Fibroblast of the aortic adventitia (primary cell): ENCODE measurements around the gene NSUN4. TPM values are rescaled to one million over a fixed set of nuclear protein-coding genes. Genes with fewer than 3 reads are reported as not detected.
"Not testable (repeated sequence)": the region's sequence is repeated elsewhere in the genome, so short reads cannot be mapped to it uniquely, and the experiment has no call there.

Experiments
- DNase-seq: peaks from one replicate; pipeline ENCODE4 v3.0.0-alpha.2; 2010; ENCODE audit warnings: low read depth
- H3K4me3 ChIP-seq: 2 replicates; pipeline ENCODE4 v1.5.1; 2011; ENCODE audit warnings: low read depth, mild to moderate bottlenecking, control low read depth, low read length, moderate library complexity
- CTCF ChIP-seq: IDR thresholded peaks from 2 replicates; pipeline ENCODE4 v1.5.1; 2011; ENCODE audit warnings: mild to moderate bottlenecking, low read length, control low read depth, inconsistent platforms; ENCODE audit not compliant: insufficient read depth
- total RNA-seq: library from RNA; depleted of rRNA; stranded (reverse); fragments of >200 nt; gene quantifications from 2 replicates; pipeline ENCODE4 v1.2.3, GENCODE V29; 2012; ENCODE audit warnings: low replicate concordance

Gene NSUN4
- total RNA-seq, 1 donor: 15.9 TPM

DNA sequence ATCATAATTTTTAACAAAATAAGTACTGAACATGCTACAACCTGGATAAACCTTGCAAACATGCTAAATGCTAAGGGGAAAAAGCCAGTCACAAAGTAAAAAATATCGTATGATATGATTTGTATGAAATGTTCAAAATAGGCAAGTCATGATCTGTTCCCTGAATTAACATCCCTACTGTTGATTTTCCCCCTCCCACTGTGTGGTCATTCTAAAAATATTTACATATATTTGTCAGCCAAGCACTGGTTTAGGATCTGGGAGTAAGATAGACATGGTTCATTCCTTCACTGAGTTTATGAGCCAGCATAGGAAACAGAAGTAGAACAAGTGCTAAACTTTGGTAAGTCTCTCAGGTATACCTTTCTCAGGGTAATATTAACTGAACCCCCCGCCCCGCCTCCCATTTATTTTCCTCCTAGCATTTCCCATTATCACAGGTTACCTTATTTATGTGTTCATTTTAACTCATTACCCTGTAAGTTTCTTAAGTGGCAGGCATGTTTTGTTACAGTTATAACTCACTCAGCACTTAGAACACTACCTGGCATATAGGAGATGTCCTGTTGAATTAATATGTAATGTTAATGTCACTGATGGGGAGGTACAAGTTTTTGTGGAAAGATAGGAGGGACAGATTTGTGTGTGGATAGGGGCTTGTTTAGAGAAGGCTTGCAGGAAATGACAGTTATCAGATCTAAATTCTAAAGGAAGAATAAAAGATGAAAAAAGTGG lies 24.8 kb upstream of the NSUN4 start:
- no peak for TF ChIP-seq CTCF
- no peak overlapping the region for H3K4me3 ChIP-seq
- peak; percentile 7 for DNase-seq

DNA sequence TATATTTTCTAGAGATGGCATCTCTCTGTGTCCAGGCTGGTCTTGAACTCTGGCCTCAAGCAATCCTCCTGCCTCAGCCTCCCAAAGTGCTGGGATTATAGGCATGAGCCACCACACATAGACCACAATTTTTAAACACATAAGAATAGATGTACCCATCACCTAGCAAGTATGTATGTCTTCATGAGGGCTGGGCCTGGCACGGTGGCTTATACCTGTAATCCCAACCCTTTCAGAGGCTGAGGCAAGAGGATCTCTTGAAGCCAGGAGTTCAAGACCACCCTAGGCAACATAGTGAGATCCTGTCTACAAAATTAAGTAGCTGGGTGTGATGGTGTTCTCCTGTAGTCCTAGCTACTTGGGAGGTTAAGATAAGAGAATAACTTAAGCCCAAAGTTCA lies 23.3 kb upstream of the NSUN4 start:
- TF ChIP-seq CTCF: no peak
- no peak overlapping the region for H3K4me3 ChIP-seq
- no peak for DNase-seq

DNA sequence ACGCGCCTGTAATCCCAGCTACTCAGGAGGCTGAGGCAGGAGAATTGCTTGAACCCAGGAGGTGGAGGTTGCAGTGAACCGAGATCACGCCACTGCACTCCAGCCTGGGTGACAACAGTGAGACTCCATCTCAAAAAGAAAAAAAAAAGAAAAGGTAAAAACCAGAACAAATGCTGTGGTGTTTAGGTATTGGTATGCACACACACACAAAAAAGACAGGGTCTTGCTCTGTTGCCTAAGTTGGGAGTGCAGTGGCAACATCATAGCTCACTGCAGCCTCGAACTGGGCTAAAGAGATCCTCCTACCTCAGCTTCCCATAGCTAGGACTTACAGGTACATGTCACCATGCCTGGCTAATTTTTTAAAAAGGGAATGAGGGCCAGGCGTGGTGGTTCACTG lies 21.3 kb upstream of the NSUN4 start:
- DNase-seq, H3K4me3 ChIP-seq: not testable (repeated sequence)

DNA sequence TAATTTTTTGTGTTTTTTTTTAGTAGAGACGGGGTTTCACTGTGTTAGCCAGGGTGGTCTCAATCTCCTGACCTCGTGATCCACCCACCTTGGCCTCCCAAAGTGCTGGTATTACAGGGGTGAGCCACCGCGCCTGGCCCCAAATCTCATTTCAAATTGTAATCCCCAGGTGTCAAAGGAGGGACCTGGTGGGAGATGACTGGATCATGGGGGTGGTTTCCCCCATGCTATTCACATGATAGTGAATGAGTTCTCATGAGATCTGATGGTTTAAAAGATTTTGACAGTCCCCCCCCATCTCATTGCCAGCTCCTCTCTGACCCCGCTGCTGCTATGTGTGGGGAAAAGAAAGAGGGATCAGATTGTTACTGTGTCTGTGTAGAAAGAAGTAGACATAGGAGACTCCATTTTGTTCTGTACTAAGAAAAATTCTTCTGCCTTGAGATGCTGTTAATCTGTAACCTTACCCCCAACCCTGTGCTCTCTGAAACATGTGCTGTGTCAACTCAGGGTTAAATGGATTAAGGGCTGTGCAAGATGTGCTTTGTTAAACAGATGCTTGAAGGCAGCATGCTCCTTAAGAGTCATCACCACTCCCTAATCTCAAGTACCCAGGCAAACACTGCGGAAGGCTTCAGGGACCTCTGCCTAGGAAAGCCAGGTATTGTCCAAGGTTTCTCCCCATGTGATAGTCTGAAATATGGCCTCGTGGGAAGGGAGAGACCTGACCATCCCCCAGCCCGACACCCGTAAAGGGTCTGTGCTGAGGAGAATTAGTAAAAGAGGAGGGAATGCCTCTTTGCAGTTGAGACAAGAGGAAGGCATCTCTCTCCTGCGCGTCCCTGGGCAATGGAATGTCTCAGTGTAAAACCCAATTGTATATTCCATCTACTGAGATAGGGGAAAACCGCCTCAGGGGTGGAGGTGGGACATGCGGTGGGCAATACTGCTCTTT lies 20.4 kb upstream of the NSUN4 start:
- not testable (repeated sequence) for DNase-seq, H3K4me3 ChIP-seq

GRCh38 chr1:46322191-46322590 lies 18.4 kb upstream of the NSUN4 start:
- DNase-seq, H3K4me3 ChIP-seq: not testable (repeated sequence)

DNA sequence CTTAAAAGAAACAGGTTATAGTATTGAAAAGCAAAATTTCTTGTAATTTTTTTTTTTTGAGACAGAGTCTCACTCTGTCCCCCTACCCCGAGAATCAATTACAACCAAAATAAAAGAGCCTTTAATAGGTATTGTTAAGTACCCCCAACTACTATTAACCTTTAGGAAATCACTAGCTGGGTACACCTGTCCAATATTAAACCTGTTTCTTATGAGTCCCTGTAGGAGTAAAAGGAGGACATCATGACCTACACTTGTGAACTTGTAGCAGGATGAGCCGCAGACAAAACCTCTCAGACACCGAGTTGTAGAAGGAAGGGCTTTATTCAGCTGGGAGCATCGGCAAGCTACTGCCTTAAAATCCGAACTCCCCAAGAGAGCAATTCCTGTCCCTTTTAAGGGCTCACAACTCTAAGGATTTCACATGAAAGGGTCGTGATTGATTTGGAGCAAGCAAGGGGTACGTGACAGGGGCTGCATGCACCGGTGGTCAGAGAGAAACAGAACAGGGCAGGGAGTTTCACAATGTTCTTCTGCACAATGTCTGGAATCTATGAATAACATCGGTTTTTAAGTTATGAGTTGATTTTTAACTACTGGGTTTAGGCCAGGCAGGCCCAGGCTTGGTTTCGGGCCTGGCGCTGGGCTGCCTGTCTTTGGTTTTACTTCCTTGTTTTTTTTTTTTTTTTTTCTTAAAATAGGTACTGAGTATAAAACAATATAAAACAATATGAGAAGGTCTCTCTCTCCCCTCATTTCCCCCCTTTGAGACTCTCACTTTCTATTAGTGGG lies 15.1 kb upstream of the NSUN4 start:
- not testable (repeated sequence) for DNase-seq, H3K4me3 ChIP-seq

DNA sequence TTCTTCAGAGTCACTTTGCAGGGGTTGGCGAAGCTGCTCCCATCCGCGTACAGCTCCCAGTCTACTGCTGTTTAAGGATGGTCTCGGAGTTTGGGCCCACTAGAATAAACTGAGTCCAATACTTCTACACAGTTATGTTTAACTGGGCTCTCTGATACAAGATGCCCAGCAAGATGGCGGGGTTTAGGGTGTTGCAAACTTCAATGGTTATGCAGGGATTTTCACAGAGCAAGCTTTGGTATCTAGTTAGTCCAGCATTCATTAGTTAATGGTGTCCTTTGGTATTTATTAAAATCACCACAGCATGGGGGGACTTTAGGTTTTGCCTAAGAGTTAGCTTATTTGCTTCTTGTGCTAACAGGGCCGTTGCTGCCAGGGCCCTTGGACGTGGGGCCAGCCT lies 12.4 kb upstream of the NSUN4 start:
- DNase-seq, H3K4me3 ChIP-seq: not testable (repeated sequence)

- not testable (repeated sequence) for DNase-seq, H3K4me3 ChIP-seq
Measured at GRCh38 chr1:46329807-46330206, 10.8 kb upstream of the NSUN4 start.

- not testable (repeated sequence) for DNase-seq, H3K4me3 ChIP-seq
Measured at GRCh38 chr1:46330381-46330780, 10.2 kb upstream of the NSUN4 start.

GRCh38 chr1:46331786-46332540 lies 8.6 kb upstream of the NSUN4 start:
- not testable (repeated sequence) for H3K4me3 ChIP-seq, DNase-seq
